IMR-90 (cell line): ENCODE data around the gene CAND1. TPM values are rescaled to one million over a fixed set of nuclear protein-coding genes. Genes with fewer than 3 reads are reported as not detected.

Source experiments
- ATAC-seq: fragments of 200-7000 bp; cut with Tn5 transposase; 2 replicates; pipeline ENCODE4 v1.9.1; 2020; ENCODE audit warnings: low read depth, mild to moderate bottlenecking, moderate library complexity
- BruUV-seq: library from RNA; stranded (reverse); fragments of 400-500 nt; replicated peaks from 2 replicates; lab custom pipeline; 2021; lab: Mats Ljungman, UMichigan
- CTCF ChIA-PET: fragments of 300-600 bp; formaldehyde crosslinking; extraction: SDS; loops from one replicate; lab custom pipeline; 2021; ENCODE audit warnings: antibody characterized with exemption; lab: Yijun Ruan, JAX
- POLR2A ChIA-PET: fragments of 300-600 bp; sonication (Branson Sonifier 250); formaldehyde crosslinking; loops from one replicate; lab custom pipeline; 2022; ENCODE audit warnings: antibody characterized with exemption; ENCODE audit not compliant: unreplicated experiment; lab: Charles Lee
- DNase-seq: peaks from one replicate; pipeline ENCODE4 v3.0.0; 2013
- H2AFZ ChIP-seq: replicated peaks from 2 replicates; pipeline ENCODE3; 2013; ENCODE audit warnings: low read length, mild to moderate bottlenecking; ENCODE audit not compliant: poor library complexity
- H2AK5ac ChIP-seq: 2 replicates; pipeline ENCODE4 v1.6.1; 2013; ENCODE audit warnings: low read depth, low read length, inconsistent platforms
- H2AK9ac ChIP-seq: replicated peaks from 2 replicates; pipeline ENCODE3; 2013; ENCODE audit warnings: mild to moderate bottlenecking, low read depth, low read length, moderate library complexity; ENCODE audit not compliant: poor library complexity
- H2BK120ac ChIP-seq: 2 replicates; pipeline ENCODE4 v1.6.1; 2013; ENCODE audit warnings: low read depth, low read length, inconsistent platforms
- H2BK15ac ChIP-seq: 3 replicates; pipeline ENCODE4 v1.6.1; 2013; ENCODE audit warnings: low read depth, low read length, inconsistent platforms
- H2BK20ac ChIP-seq: 2 replicates; pipeline ENCODE4 v1.6.1; 2013; ENCODE audit warnings: low read depth, mild to moderate bottlenecking, inconsistent platforms, low read length, moderate library complexity
- H2BK5ac ChIP-seq: 2 replicates; pipeline ENCODE4 v1.6.1; 2013; ENCODE audit warnings: mild to moderate bottlenecking, low read depth, low read length, inconsistent platforms; ENCODE audit not compliant: poor library complexity, severe bottlenecking
- H3K14ac ChIP-seq: replicated peaks from 2 replicates; pipeline ENCODE4 v1.6.1; 2013; ENCODE audit warnings: low read depth, low read length, inconsistent platforms
- H3K18ac ChIP-seq: 2 replicates; pipeline ENCODE4 v1.6.1; 2013; ENCODE audit warnings: low read depth, low read length, control low read depth
- H3K23ac ChIP-seq: 2 replicates; pipeline ENCODE4 v1.6.1; 2013; ENCODE audit warnings: low read depth, low read length, inconsistent platforms
- H3K27ac ChIP-seq: 2 replicates; pipeline ENCODE4 v1.5.1; 2013; ENCODE audit warnings: mild to moderate bottlenecking, control low read depth, low read length; ENCODE audit not compliant: insufficient read depth
- H3K27me3 ChIP-seq: 2 replicates; pipeline ENCODE4 v1.6.1; 2013; ENCODE audit warnings: low read length; ENCODE audit not compliant: control insufficient read depth, insufficient read depth
- H3K36me3 ChIP-seq: 2 replicates; pipeline ENCODE4 v1.6.1; 2013; ENCODE audit warnings: low read length, mixed read lengths; ENCODE audit not compliant: control insufficient read depth, insufficient read depth
- H3K4ac ChIP-seq: 2 replicates; pipeline ENCODE4 v1.6.1; 2013; ENCODE audit warnings: low read depth, low read length, inconsistent platforms
- H3K4me1 ChIP-seq: 2 replicates; pipeline ENCODE4 v1.6.1; 2013; ENCODE audit warnings: low read length, mixed read lengths; ENCODE audit not compliant: control insufficient read depth, insufficient read depth
- H3K4me2 ChIP-seq: 2 replicates; pipeline ENCODE4 v1.6.1; 2013; ENCODE audit warnings: low read depth, mild to moderate bottlenecking, control low read depth, low read length, moderate library complexity
- H3K4me3 ChIP-seq: 2 replicates; pipeline ENCODE4 v1.5.1; 2013; ENCODE audit warnings: low read depth, mild to moderate bottlenecking, control low read depth, low read length, moderate library complexity; ENCODE audit not compliant: insufficient read depth
- H3K56ac ChIP-seq: 2 replicates; pipeline ENCODE4 v1.6.1; 2013; ENCODE audit warnings: low read length, inconsistent platforms; ENCODE audit not compliant: insufficient read depth; ENCODE audit errors: extremely low read depth
- H3K79me1 ChIP-seq, 2 experiments: 2 replicates each; pipeline ENCODE4 v1.6.1; 2013; ENCODE audit warnings: low read length in 2 of 2, inconsistent platforms in 1 of 2, low read depth in 1 of 2
- H3K9ac ChIP-seq: 2 replicates; pipeline ENCODE4 v1.6.1; 2013; ENCODE audit warnings: low read depth, low read length, control low read depth
- H3K9me1 ChIP-seq: 2 replicates; pipeline ENCODE4 v1.6.1; 2013; ENCODE audit warnings: low read length, inconsistent platforms; ENCODE audit not compliant: insufficient read depth
- H3K9me3 ChIP-seq: 2 replicates; pipeline ENCODE4 v1.6.1; 2013; ENCODE audit warnings: low read length; ENCODE audit not compliant: control insufficient read depth, insufficient read depth
- H4K20me1 ChIP-seq: 2 replicates; pipeline ENCODE4 v1.6.1; 2013; ENCODE audit warnings: low read length, inconsistent platforms; ENCODE audit not compliant: insufficient read depth
- H4K5ac ChIP-seq: 2 replicates; pipeline ENCODE4 v1.6.1; 2013; ENCODE audit warnings: mild to moderate bottlenecking, low read depth, low read length, control low read depth
- H4K8ac ChIP-seq, 2 experiments: 2 replicates each; pipeline ENCODE4 v1.6.1; 2013; ENCODE audit warnings: low read depth in 2 of 2, low read length in 2 of 2, control low read depth in 1 of 2, inconsistent platforms in 1 of 2
- H4K91ac ChIP-seq: 2 replicates; pipeline ENCODE4 v1.6.1; 2013; ENCODE audit warnings: low read depth, low read length, inconsistent platforms; ENCODE audit not compliant: insufficient read depth
- BHLHE40 ChIP-seq: fragments of 150-350 bp; IDR thresholded peaks from 2 replicates; pipeline ENCODE4 v1.6.1; 2016; ENCODE audit warnings: mild to moderate bottlenecking, low read depth, low read length
- CEBPB ChIP-seq: IDR thresholded peaks from 2 replicates; pipeline ENCODE4 v1.6.1; 2012; ENCODE audit warnings: low read depth, low read length, improper control_type of control experiment
- CHD1 ChIP-seq: IDR thresholded peaks from 2 replicates; pipeline ENCODE4 v1.6.1; 2012; ENCODE audit warnings: low read depth, low read length, improper control_type of control experiment
- ELK1 ChIP-seq: fragments of 150-350 bp; IDR thresholded peaks from 2 replicates; pipeline ENCODE4 v1.6.1; 2016; ENCODE audit warnings: low read depth, mild to moderate bottlenecking, low read length, moderate library complexity, borderline replicate concordance
- MAFK ChIP-seq: IDR thresholded peaks from 2 replicates; pipeline ENCODE4 v1.6.1; 2012; ENCODE audit warnings: low read depth, low read length, improper control_type of control experiment
- MAZ ChIP-seq: IDR thresholded peaks from 2 replicates; pipeline ENCODE4 v1.6.1; 2012; ENCODE audit warnings: low read depth, mild to moderate bottlenecking, low read length, improper control_type of control experiment, moderate library complexity, borderline replicate concordance
- MXI1 ChIP-seq: IDR thresholded peaks from 2 replicates; pipeline ENCODE4 v1.6.1; 2012; ENCODE audit warnings: low read depth, mild to moderate bottlenecking, low read length, moderate library complexity, borderline replicate concordance
- POLR2A ChIP-seq: IDR thresholded peaks from 2 replicates; pipeline ENCODE4 v1.6.1; 2012; ENCODE audit warnings: mild to moderate bottlenecking, low read depth, low read length
- RCOR1 ChIP-seq: IDR thresholded peaks from 2 replicates; pipeline ENCODE4 v1.6.1; 2012; ENCODE audit warnings: mild to moderate bottlenecking, low read length, improper control_type of control experiment; ENCODE audit not compliant: insufficient replicate concordance
- RFX5 ChIP-seq: IDR thresholded peaks from 2 replicates; pipeline ENCODE4 v1.8.0; 2012; ENCODE audit warnings: low read depth, mild to moderate bottlenecking, low read length, moderate library complexity
- USF2 ChIP-seq: fragments of 150-350 bp; IDR thresholded peaks from 2 replicates; pipeline ENCODE4 v1.6.1; 2017; ENCODE audit warnings: mild to moderate bottlenecking, antibody characterized with exemption, low read length, low read depth
- WGBS, 2 experiments: methylation state at CpG; one replicate each; pipeline versions ENCODE4 v1.1.5 to v1.1.7; 2013; ENCODE audit warnings: missing lambda C conversion rate in 2 of 2; ENCODE audit not compliant: insufficient read length in 1 of 2; ENCODE audit errors: extremely low coverage in 2 of 2; 5-methylcytosine and 5-hydroxymethylcytosine counted together
- dilution Hi-C: fragments of 300-500 bp; cut with HindIII; formaldehyde crosslinking; loops from one replicate; pipeline ENCODE4 v1.14.3; 2018; ENCODE audit warnings: low sequenced_read_pairs; ENCODE audit not compliant: unreplicated experiment
- in situ Hi-C: fragments of 300-500 bp; cut with MboI; formaldehyde crosslinking; loops from 3 replicates; pipeline ENCODE4 v1.14.3; 2019; ENCODE audit warnings: low sequenced_read_pairs, inconsistent platforms, mixed read lengths
- intact Hi-C: fragments of 100-400 bp; cut with micrococcal nuclease; formaldehyde crosslinking; loops from 2 replicates; pipeline ENCODE4 v1.10.0; 2022
- polyA plus RNA-seq, 3 experiments: library from polyadenylated mRNA; depleted of rRNA; stranded (reverse); fragments of >200 nt; gene quantifications; 2 replicates each; pipeline ENCODE4 v1.2.3, GENCODE V29; 2012; ENCODE audit warnings: low replicate concordance in 1 of 3
- total RNA-seq: library from RNA; depleted of rRNA; stranded (reverse); fragments of >200 nt; gene quantifications from 2 replicates; pipeline ENCODE4 v1.2.3, GENCODE V29; 2012
- TF ChIP-seq, protein P1 (sequence below): conservative IDR thresholded peaks from 2 replicates; pipeline ENCODE4 v1.5.1; 2012; ENCODE audit warnings: mild to moderate bottlenecking, low read depth, low read length, improper control_type of control experiment

Gene CAND1
- total and polyA plus RNA-seq, 2 of the 4 experiments (the other 2 are of a cell fraction): 42.6 to 91.4 TPM

GRCh38 chr12:67344979-67345710, 76.0 kb downstream of the CAND1 start:
- in situ Hi-C loops: no loop called here
- no CpG with 5 or more reads among the region's 2 CpGs for WGBS, 2 experiments

More at GRCh38 chr12:67344979-67345710, 76.0 kb downstream of the CAND1 start:
- Histone ChIP-seq H3K27ac (no peak overlapping the region), H3K4me2 (no peak overlapping the region), H3K36me3 (no peaks in the 10 kb centered on the region), H3K27me3 (no peaks in the 10 kb centered on the region), H3K18ac (no peak overlapping the region), H2BK20ac (no peak overlapping the region), H2AFZ (no peak overlapping the region), H2AK5ac (no peak overlapping the region), H3K4me3 (no peak overlapping the region), H4K91ac (no peak overlapping the region), H3K23ac (no peak overlapping the region), H2BK5ac (no peak overlapping the region), H3K9ac (no peak overlapping the region), H3K79me1 (no peaks in the 10 kb centered on the region), H3K4me1 (no peaks in the 10 kb centered on the region), H4K8ac (no peak overlapping the region), H2BK15ac (no peak overlapping the region), H3K9me1 (no peaks in the 10 kb centered on the region), H2AK9ac (no peak overlapping the region), H2BK120ac (no peak overlapping the region), H3K14ac (no peak overlapping the region), H4K20me1 (no peaks in the 10 kb centered on the region), H3K56ac (no peak overlapping the region), H3K9me3 (no peaks in the 10 kb centered on the region), H3K4ac (no peak overlapping the region), H4K5ac (no peak overlapping the region)
- BruUV-seq: no TSS peak
- CTCF ChIA-PET: no interaction called here
- POLR2A ChIA-PET: no interaction called here
- DNase-seq: no peak
- no peak for ATAC-seq
- TF ChIP-seq, protein P1, sequence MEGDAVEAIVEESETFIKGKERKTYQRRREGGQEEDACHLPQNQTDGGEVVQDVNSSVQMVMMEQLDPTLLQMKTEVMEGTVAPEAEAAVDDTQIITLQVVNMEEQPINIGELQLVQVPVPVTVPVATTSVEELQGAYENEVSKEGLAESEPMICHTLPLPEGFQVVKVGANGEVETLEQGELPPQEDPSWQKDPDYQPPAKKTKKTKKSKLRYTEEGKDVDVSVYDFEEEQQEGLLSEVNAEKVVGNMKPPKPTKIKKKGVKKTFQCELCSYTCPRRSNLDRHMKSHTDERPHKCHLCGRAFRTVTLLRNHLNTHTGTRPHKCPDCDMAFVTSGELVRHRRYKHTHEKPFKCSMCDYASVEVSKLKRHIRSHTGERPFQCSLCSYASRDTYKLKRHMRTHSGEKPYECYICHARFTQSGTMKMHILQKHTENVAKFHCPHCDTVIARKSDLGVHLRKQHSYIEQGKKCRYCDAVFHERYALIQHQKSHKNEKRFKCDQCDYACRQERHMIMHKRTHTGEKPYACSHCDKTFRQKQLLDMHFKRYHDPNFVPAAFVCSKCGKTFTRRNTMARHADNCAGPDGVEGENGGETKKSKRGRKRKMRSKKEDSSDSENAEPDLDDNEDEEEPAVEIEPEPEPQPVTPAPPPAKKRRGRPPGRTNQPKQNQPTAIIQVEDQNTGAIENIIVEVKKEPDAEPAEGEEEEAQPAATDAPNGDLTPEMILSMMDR: no peak
- TF ChIP-seq RFX5: no peak
- TF ChIP-seq MAFK: no peak
- no peak for TF ChIP-seq RCOR1
- TF ChIP-seq USF2: no peak
- no peak for TF ChIP-seq POLR2A
- no peak for TF ChIP-seq MAZ
- no peak for TF ChIP-seq CEBPB
- no peak for TF ChIP-seq CHD1
- no peak for TF ChIP-seq BHLHE40
- no peak for TF ChIP-seq MXI1
- TF ChIP-seq ELK1: no peak
- dilution Hi-C loops (no loop called here), intact Hi-C loops (no loop called here)
